T-helper 1 cell treated with Interleukin-12 subunit alpha and Interleukin-12 subunit beta and Interleukin-4 antibody, amounts not matched to agents 30 ng/mL and 1 ng/mL, for 36 hours (primary cell): Measurements from ENCODE around the gene SMC1A. TPM values are rescaled to one million over a fixed set of nuclear protein-coding genes. Genes with fewer than 3 reads are reported as not detected.
"Not testable (repeated sequence)": the region's sequence is repeated elsewhere in the genome, so short reads cannot be mapped to it uniquely, and the experiment has no call there.

Experiments
- intact Hi-C: fragments of 100-400 bp; cut with micrococcal nuclease; formaldehyde crosslinking; loops from one replicate; pipeline ENCODE4 v1.15.1; 2024
- total RNA-seq: library from RNA; stranded (reverse); gene quantifications from 2 replicates; pipeline ENCODE4 v1.2.3, GENCODE V29; 2022

Gene SMC1A
- total RNA-seq, 1 donor from 2014 or later: 109 TPM

- intact Hi-C loops: loop anchor here (10.0 kb wide), 2 partner anchors 1015 to 1375 kb away; partner anchors contain the start of genes MAGED2 and TSR2
Measured at GRCh38 chrX:53429755-53430154, 7.3 kb upstream of the SMC1A start.

- intact Hi-C loops: loop anchor here (1.0 to 5.0 kb wide), 8 partner anchors 11 to 1216 kb away; partner anchors contain the start of genes HSD17B10, KDM5C, PHF8 and TSPYL2
Measured at GRCh38 chrX:53422861-53423306, 430 bp upstream of the SMC1A start, which contains the start of gene RIBC1. Gene RIBC1, plus strand, starts transcription at chrX:53422873. Its CDS starts 3,404 bp downstream, at chrX:53426277.

- intact Hi-C loops: loop anchor here (1.0 to 5.0 kb wide), 8 partner anchors 13 to 1218 kb away; partner anchors contain the start of genes HSD17B10, KDM5C, PHF8 and TSPYL2
Measured at GRCh38 chrX:53421772-53422085, 725 bp downstream of the SMC1A start.

- intact Hi-C loops: loop anchor here (5.0 kb wide), 1 partner anchor 424 kb away; no protein-coding TSS in a partner anchor
Measured at GRCh38 chrX:53421125-53421524, 1.3 kb downstream of the SMC1A start.

- intact Hi-C loops: loop anchor here (5.0 kb wide), 1 partner anchor 423 kb away; no protein-coding TSS in a partner anchor
Measured at GRCh38 chrX:53420351-53420750, 2.1 kb downstream of the SMC1A start.

- intact Hi-C loops: no loop called here
Measured at GRCh38 chrX:53412446-53412845, 10.0 kb downstream of the SMC1A start.

GRCh38 chrX:53403535-53403934 lies 18.9 kb downstream of the SMC1A start:
- intact Hi-C loops: no loop called here

- intact Hi-C loops: loop anchor here (10.0 kb wide), 1 partner anchor 157 kb away; no protein-coding TSS in a partner anchor
Measured at GRCh38 chrX:53398216-53398615, 24.2 kb downstream of the SMC1A start.

- intact Hi-C loops: loop anchor here (10.0 kb wide), 1 partner anchor 159 kb away; no protein-coding TSS in a partner anchor
Measured at GRCh38 chrX:53395605-53396298, 26.7 kb downstream of the SMC1A start.

GRCh38 chrX:53383376-53384076 lies 38.9 kb downstream of the SMC1A start:
- intact Hi-C loops: no loop called here

GRCh38 chrX:53379747-53380146 lies 42.7 kb downstream of the SMC1A start:
- intact Hi-C loops: no loop called here

- intact Hi-C loops: no loop called here
Measured at GRCh38 chrX:53379008-53379710, 43.3 kb downstream of the SMC1A start.

- intact Hi-C loops: no loop called here
Measured at GRCh38 chrX:53377464-53377863, 45.0 kb downstream of the SMC1A start.

GRCh38 chrX:53376888-53377287 lies 45.6 kb downstream of the SMC1A start:
- intact Hi-C loops: no loop called here

GRCh38 chrX:53374923-53375322 lies 47.5 kb downstream of the SMC1A start:
- intact Hi-C loops: no loop called here

GRCh38 chrX:53374222-53374820 lies 48.1 kb downstream of the SMC1A start:
- intact Hi-C loops: no loop called here

GRCh38 chrX:53373307-53373706 lies 49.1 kb downstream of the SMC1A start:
- intact Hi-C loops: no loop called here

- intact Hi-C loops: not testable (repeated sequence)
Measured at GRCh38 chrX:53366454-53366853, 56.0 kb downstream of the SMC1A start.

GRCh38 chrX:53362449-53362848 lies 60.0 kb downstream of the SMC1A start:
- intact Hi-C loops: no loop called here

- intact Hi-C loops: no loop called here
Measured at GRCh38 chrX:53357799-53358530, 64.5 kb downstream of the SMC1A start.
